ENCODE measurements around the gene INKA2.

GRCh38 chr1:111758373-111758772 is 19.2 kb upstream of the INKA2 start:
- no peak for TF ChIP-seq GATA2 (CRISPR knock-in tag; IDR thresholded peaks at IDR 0.05)
- peak; percentile 30 for TF ChIP-seq CTCF (IDR thresholded peaks at IDR 0.05)
- no peak for TF ChIP-seq NRF1 (IDR thresholded peaks at IDR 0.05; ENCODE audit: low read depth, low read length)
- no peak for TF ChIP-seq SIN3A (IDR thresholded peaks at IDR 0.05; ENCODE audit: borderline replicate concordance, low read depth, low read length)
- no peak for TF ChIP-seq POLR2AphosphoS5 (IDR thresholded peaks at IDR 0.05; ENCODE audit: low read depth, low read length)
- no peak for TF ChIP-seq REST (IDR thresholded peaks at IDR 0.05; ENCODE audit: low read depth, low read length)
- no peak for TF ChIP-seq TCF12 (IDR thresholded peaks at IDR 0.05)
- TF ChIP-seq USF1 (IDR thresholded peaks at IDR 0.05; ENCODE audit: borderline replicate concordance, low read depth): no peak
- no peak for TF ChIP-seq EZH2phosphoT487 (IDR thresholded peaks at IDR 0.05; ENCODE audit: borderline replicate concordance, low read depth)
- no peak for TF ChIP-seq EP300 (IDR thresholded peaks at IDR 0.05; ENCODE audit: borderline replicate concordance in 1 of 2, low read depth in 1 of 2, low read length in 1 of 2)
- TF ChIP-seq ZBTB33 (IDR thresholded peaks at IDR 0.05; ENCODE audit: borderline replicate concordance, low read depth): no peak
- TF ChIP-seq TAF1 (IDR thresholded peaks at IDR 0.05; ENCODE audit: borderline replicate concordance, low read depth, low read length): no peak
